Chondrocyte (in vitro differentiated cells): ENCODE data around the gene TBC1D24. TPM values are rescaled to one million over a fixed set of nuclear protein-coding genes. Genes with fewer than 3 reads are reported as not detected.

ENCODE experiments used
- DNase-seq: peaks from one replicate; pipeline ENCODE4 v3.0.0; 2021; ENCODE audit warnings: mixed read lengths, low spot score
- H3K27ac Mint-ChIP-seq: one replicate; pipeline ENCODE4 v1.8.0; 2021; ENCODE audit warnings: mild to moderate bottlenecking, moderate library complexity, mixed read lengths; ENCODE audit not compliant: unreplicated experiment
- H3K27me3 Mint-ChIP-seq: 2 replicates; pipeline ENCODE4 v1.8.0; 2021; ENCODE audit warnings: low read depth, mixed read lengths
- H3K36me3 Mint-ChIP-seq: 2 replicates; pipeline ENCODE4 v1.8.0; 2021; ENCODE audit warnings: low read depth, mixed read lengths
- H3K4me1 Mint-ChIP-seq: 2 replicates; pipeline ENCODE4 v1.8.0; 2021; ENCODE audit warnings: low read depth, mild to moderate bottlenecking, mixed read lengths
- H3K4me3 Mint-ChIP-seq: one replicate; pipeline ENCODE4 v1.8.0; 2021; ENCODE audit warnings: mild to moderate bottlenecking, moderate library complexity, mixed read lengths; ENCODE audit not compliant: unreplicated experiment
- H3K9me3 Mint-ChIP-seq: 2 replicates; pipeline ENCODE4 v1.8.0; 2021; ENCODE audit warnings: low read depth, mixed read lengths
- long read RNA-seq: library from polyadenylated mRNA; stranded (forward); transcript quantifications from one replicate; pipeline ENCODE4 v2.0.0, GENCODE V29; 2021
- total RNA-seq: library from RNA; stranded (reverse); gene quantifications from 3 replicates; pipeline ENCODE4 v1.2.1, GENCODE V29; 2021
- TF ChIP-seq, protein P1 (sequence below): fragments of 200-600 bp; sonication (generic); IDR thresholded peaks from 2 replicates; pipeline ENCODE4 v1.5.0; 2021; ENCODE audit warnings: antibody characterized with exemption, mild to moderate bottlenecking, moderate library complexity

TBC1D24 gene
- total RNA-seq = 17.9 to 19.6 TPM (median 18.7 TPM) in 3 replicates
- long read RNA-seq, full-length matches to known transcripts = 2 of 5 reads
- long read RNA-seq, partial matches to known transcripts = 1 of 5 reads
- long read RNA-seq, other reads (novel, unspliced or antisense) = 2 of 5 reads

DNA sequence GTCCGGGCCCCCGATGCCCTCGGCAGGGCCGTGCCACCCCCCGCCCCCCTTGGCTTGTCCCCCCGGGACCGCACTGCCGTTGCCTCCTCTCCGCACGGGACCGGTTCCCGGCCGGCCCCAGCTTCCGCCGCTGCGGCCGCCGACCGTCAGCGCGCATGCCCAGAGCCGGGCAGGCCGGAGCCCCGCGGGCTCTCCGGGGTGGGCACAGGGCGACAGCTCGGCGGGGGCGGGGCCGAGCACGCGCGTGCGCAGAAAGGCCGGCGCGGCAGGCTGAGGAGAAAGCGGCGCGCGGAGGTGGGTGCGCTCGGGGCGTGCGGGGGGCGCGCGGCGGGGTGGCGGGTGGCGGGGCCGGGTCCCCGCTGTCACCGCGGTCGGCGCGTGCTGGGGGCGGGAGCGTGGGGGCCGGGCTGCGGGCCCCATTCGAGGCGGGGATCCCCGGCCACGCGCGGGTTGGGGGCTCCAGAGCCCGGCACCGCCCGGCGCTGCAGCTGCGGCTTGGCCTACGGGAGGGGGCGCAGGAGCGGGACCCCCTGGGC, at the start of gene TBC1D24:
Gene TBC1D24 (plus strand): TSS at position 251 of the 536 bp plus-strand sequence. CDS start 21,022 bp downstream, outside the sequence.
- Mint-ChIP-seq H3K27me3 (no peaks in the 10 kb centered on the region), H3K9me3 (no peaks in the 10 kb centered on the region), H3K4me1 (peaks cover 24% of the 10 kb centered on the region), H3K4me3 (peak within 1 kb of the TSS; percentile 72), H3K36me3 (no peaks in the 10 kb centered on the region), H3K27ac (peak within 1 kb of the TSS; percentile 80)
- TF ChIP-seq, protein P1, sequence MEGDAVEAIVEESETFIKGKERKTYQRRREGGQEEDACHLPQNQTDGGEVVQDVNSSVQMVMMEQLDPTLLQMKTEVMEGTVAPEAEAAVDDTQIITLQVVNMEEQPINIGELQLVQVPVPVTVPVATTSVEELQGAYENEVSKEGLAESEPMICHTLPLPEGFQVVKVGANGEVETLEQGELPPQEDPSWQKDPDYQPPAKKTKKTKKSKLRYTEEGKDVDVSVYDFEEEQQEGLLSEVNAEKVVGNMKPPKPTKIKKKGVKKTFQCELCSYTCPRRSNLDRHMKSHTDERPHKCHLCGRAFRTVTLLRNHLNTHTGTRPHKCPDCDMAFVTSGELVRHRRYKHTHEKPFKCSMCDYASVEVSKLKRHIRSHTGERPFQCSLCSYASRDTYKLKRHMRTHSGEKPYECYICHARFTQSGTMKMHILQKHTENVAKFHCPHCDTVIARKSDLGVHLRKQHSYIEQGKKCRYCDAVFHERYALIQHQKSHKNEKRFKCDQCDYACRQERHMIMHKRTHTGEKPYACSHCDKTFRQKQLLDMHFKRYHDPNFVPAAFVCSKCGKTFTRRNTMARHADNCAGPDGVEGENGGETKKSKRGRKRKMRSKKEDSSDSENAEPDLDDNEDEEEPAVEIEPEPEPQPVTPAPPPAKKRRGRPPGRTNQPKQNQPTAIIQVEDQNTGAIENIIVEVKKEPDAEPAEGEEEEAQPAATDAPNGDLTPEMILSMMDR = no peak
- DNase-seq = no peak

DNA sequence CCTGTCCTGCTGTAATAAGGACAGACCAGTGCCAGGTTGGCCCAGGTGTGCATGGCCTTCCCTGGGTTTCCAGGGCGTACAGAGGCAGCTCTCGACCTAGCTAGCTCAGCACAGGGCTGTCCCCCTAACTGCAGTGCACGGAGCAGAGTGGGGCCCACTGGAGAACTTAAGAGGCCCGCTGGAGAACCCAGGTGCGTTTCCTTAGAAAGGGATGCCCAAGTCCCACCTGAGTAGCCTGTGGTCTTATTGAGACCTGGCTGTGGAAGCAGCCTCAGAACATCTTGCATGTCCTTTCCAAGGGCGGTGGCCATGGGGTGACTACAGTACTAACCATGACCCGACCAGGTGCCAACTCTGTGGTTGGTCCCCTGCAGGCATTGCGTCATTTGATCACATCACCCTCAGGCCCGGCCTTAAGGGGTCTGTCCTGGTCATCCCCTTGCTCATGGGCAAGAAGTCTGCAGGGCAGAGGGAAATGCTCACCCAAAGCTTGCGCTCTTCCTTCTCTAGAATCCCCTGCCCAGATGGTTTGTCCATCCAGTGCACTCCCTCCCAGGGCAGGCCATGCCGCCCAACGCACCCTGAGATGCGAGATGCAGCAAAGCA, 49.0 kb upstream of the TBC1D24 start:
- no peaks in the 10 kb centered on the region for H3K36me3 Mint-ChIP-seq

DNA sequence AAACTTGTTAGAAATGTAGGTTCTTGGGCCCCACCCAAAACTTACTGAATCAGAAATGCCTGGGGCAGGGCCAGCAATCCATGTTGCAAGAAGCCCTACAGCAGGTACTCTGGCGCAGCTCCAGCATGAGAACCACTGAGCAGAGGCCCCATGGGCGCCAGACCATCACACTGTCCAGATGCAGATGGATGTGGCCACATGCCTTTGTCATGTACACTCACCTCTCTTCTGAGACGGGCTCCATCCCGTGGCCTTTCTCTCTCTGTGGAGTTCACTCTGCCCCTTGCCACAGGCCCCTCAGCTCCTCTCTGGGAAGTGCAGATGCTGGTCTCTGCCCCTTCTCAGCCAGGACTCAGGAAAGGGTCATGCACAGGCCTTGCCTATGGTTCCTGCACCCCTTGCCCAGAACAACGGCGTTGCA, 48.0 kb upstream of the TBC1D24 start:
- H3K36me3 Mint-ChIP-seq = no peaks in the 10 kb centered on the region
- peak; percentile 83 for DNase-seq
- H3K4me1 Mint-ChIP-seq = peaks cover 24% of the 10 kb centered on the region
- TF ChIP-seq, protein P1 = no peak
- no peaks in the 10 kb centered on the region for H3K27me3 Mint-ChIP-seq
- no peaks in the 10 kb centered on the region for H3K9me3 Mint-ChIP-seq
- H3K27ac Mint-ChIP-seq = no peak overlapping the region
- H3K4me3 Mint-ChIP-seq = no peak overlapping the region

More for the DNA sequence above, 49.0 kb upstream of the TBC1D24 start:
- no peak for DNase-seq
- H3K27me3 Mint-ChIP-seq = peaks cover 2% of the 10 kb centered on the region
- H3K9me3 Mint-ChIP-seq = no peaks in the 10 kb centered on the region
- H3K27ac Mint-ChIP-seq = no peak overlapping the region
- H3K4me1 Mint-ChIP-seq = peaks cover 23% of the 10 kb centered on the region
- H3K4me3 Mint-ChIP-seq = no peak overlapping the region
- TF ChIP-seq, protein P1 = no peak

DNA sequence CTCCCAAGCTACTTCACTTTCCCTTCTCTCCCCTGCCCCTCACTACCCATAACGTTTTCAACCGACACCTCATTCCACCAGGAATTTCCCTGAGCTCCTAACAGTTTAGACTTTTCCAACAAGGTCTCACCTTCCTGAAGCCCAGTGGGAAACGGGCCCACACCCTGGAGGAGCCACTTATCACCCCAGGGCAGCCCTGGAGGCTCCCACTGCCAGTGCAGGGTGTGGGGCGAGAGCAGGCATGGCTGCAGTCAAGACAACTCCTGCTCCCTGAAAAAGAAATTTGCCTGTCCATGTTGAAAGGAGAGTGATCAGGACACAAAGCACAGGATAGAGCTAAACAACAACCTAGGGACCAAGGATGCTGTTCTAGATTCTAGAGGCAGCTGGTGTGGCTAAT, 47.4 kb upstream of the TBC1D24 start:
- peak; percentile 44 for DNase-seq
- Mint-ChIP-seq H3K4me3 (no peak overlapping the region), H3K27me3 (no peaks in the 10 kb centered on the region), H3K27ac (no peak overlapping the region), H3K4me1 (peaks cover 24% of the 10 kb centered on the region), H3K9me3 (no peaks in the 10 kb centered on the region), H3K36me3 (no peaks in the 10 kb centered on the region)
- TF ChIP-seq, protein P1 = no peak

DNA sequence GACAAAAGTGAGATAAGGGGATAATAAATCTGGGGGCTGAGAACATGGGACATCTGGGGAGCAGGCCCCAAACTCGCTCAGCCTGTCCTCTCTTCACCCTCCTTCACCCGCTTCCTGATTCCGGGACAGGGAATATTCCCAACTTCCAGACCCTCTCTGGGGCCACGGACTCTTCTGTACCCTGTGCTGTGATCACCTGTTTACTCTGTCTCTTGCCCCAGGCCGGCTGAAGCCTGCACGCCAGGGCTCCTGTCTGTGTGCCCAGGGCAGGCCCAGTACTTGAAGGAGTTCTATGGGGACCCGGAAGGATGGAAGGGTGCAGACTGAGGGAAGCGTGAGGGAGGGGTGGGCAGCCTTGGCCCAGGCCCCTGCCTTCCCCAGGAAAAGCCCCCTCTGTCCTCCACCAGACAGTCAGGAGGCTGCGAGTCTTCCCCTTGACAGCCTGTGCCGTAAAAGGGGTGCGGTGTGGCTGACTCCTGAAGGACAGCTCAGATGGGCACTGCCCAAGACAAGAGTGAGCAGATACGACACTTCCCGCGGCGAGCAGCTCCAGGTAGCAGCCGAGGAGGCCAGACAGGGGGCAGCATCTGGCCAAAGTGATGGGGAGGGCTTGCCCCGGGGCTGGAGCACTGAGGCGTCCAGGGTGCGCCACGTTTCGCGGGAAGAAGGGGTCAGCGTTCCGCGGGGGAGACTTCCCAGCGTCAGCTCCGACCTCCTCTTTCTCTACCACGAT, 46.7 kb upstream of the TBC1D24 start:
- Mint-ChIP-seq H3K4me3 (peak overlapping the region; percentile 74), H3K9me3 (no peaks in the 10 kb centered on the region)
- TF ChIP-seq, protein P1 = peak; percentile 64

More for the DNA sequence above, 46.7 kb upstream of the TBC1D24 start:
- Mint-ChIP-seq H3K27me3 (no peaks in the 10 kb centered on the region), H3K36me3 (peaks cover 3% of the 10 kb centered on the region), H3K4me1 (peaks cover 24% of the 10 kb centered on the region), H3K27ac (peak overlapping the region; percentile 54)
- DNase-seq = peak; percentile 91
